ENCODE data around the gene LARGE1.

The LARGE1 gene

GRCh38 chr22:33361581-33361980 lies 558.7 kb downstream of the LARGE1 start:
- no peak for DNase-seq (ENCODE audit: low spot score)

DNA sequence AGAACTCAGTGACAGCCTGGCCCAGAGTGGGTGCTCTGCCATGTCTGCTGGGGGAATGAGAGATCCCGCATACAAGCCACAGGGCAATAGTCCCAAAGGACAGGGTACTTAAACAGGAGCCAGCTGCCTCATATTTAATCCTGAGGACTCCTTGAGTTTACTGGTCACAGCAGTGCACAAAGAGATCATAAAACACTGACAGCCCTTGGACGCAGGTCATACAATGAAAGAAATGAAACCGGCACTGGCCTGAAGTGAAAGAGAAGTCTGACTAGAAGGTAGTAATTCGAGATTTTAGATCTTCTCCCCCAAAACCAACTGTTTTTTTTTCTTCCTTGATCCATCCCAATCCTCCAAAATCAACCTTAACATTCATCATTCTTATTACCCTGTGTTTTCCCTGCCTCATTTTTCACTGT lies 562.3 kb downstream of the LARGE1 start:
- no peak for DNase-seq (ENCODE audit: low spot score)

DNA sequence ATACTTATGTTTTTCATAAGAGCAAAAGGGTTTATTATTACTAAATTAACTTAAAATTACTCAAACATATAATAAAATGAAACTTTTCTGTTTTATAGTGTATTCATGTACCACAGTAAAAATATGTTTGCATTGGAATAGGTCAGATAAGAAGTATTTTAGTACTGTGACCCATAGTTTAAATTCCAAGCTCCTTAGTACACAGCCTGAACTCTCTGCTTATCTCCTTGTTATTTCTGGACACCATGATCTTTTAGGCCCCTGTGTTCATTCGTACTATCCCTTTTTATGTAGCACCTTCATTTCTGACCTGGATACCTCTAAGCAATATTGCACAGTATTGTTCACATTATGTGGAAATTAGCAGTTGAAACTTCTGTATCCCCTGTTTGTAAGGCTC lies 565.3 kb downstream of the LARGE1 start:
- DNase-seq (ENCODE audit: low spot score), result no peak

DNA sequence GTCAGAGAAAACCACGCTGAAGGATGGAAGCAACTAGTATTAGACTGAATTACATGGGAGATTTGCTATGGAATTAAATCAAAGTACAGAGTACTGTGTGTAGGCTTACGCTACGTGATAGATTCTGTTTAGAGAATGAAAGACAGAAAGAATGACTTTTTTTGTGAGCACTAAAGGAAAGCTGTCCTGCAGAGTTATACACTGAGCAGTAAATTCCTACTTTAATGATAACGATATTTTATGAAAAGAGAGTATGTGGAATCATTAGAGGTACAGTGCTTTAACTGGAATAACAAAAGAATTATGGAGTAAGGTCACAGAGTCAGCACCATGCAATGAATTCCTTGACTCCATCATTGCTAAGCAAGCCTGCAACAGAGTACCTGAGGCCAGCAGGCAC lies 566.8 kb downstream of the LARGE1 start:
- no peak for DNase-seq (ENCODE audit: low spot score)

- no peak for DNase-seq (ENCODE audit: low spot score)
Measured at GRCh38 chr22:33352768-33353167, 567.5 kb downstream of the LARGE1 start.

GRCh38 chr22:33350961-33351360 lies 569.3 kb downstream of the LARGE1 start:
- DNase-seq (ENCODE audit: low spot score), result no peak

- DNase-seq (ENCODE audit: low spot score), result no peak
Measured at GRCh38 chr22:33350491-33350890, 569.8 kb downstream of the LARGE1 start.

GRCh38 chr22:33347002-33347401 lies 573.3 kb downstream of the LARGE1 start:
- no peak for DNase-seq (ENCODE audit: low spot score)

GRCh38 chr22:33341611-33342010 lies 578.7 kb downstream of the LARGE1 start:
- DNase-seq (ENCODE audit: low spot score), result no peak

- DNase-seq (ENCODE audit: low spot score), result no peak
Measured at GRCh38 chr22:33337524-33337923, 582.8 kb downstream of the LARGE1 start.

DNA sequence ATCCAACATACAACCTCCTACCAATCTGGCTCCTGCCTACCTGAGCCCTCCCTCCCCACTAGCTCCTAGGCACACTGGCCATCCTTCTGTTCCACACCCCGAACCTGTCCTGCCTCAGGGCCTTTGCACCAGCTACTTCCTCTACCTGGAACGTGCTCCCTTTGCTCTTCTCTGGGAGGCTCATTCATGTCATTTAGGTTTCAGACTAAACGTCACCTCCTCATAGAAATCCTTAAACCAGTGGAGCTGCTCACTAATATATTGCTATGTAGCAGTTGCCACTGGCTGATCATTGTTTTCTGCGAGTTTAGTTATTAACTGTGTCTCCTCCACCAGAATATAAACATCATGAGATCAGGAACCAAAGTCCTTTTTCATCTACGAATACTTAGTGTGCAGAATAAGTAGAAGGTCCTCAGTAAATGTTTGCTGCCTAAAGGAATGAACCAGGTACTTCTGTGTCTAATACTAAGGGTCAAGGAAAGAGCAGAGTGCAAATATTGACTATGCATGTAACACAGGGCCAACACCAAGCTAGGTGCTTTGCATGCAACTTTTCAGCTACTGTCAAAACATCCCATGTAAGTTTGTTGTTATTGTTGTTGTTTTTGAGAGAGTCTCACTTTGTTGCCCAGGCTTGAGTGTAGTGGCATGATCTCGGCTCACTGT lies 584.5 kb downstream of the LARGE1 start:
- no peak for DNase-seq (ENCODE audit: low spot score)

GRCh38 chr22:33332538-33332937 lies 587.7 kb downstream of the LARGE1 start:
- DNase-seq (ENCODE audit: low spot score), result no peak

DNA sequence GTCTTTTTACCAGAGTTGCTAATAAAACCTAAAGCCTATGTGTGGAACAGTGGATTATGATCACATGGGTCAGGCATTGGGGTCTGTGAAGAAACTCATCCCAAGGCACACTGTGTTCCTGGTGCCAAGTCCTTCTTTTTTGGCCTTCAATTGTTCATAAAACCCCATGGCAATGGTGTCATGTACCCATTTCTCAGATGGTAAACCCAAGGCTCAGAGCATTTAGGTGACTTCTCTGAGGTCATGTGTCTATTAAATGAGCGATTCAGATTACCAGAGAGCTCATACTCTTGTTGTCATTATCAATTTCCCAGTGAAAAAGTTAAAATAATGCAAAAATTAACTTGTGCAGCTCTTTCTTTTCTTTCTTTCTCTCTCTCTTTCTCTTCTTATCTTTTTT lies 589.3 kb downstream of the LARGE1 start:
- no peak for DNase-seq (ENCODE audit: low spot score)

DNA sequence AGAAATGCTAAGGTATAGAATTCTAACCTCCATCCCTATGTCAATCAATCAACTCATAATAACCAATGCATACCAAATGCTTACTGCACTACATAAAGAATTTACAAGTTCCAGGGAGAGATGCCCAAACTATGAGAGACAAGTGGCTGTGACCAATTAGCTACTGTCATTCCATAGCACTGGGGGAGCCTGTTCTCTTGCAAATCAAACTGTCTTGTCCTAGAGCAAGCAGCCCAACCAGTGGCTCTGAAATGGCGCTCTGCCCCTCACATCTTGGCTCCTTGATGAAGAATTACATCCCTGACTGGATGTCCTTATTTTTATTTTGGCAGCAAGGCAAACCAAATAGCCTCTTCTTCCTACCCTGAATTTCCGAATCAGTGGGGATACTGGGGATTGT lies 589.7 kb downstream of the LARGE1 start:
- DNase-seq (ENCODE audit: low spot score), result no peak

DNA sequence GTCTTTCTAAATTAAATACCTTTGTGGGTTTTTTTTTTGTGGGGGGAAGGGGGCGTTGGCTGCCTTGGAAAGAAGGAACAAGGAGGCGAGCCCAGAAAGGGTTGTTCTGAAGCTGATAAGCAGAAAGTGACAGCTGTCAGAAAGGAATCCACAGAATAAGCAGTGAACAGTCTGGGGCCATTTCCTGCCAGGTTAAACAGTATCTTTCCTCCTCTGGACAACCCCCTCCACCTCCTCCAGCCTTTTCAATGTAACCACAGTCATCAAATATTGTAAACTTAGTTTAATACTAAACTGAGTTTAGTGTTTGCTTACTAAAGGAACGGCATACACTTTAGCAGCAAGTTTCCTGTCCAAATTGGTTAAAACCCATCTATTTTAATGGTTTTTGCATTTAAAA lies 590.9 kb downstream of the LARGE1 start:
- no peak for DNase-seq (ENCODE audit: low spot score)

DNA sequence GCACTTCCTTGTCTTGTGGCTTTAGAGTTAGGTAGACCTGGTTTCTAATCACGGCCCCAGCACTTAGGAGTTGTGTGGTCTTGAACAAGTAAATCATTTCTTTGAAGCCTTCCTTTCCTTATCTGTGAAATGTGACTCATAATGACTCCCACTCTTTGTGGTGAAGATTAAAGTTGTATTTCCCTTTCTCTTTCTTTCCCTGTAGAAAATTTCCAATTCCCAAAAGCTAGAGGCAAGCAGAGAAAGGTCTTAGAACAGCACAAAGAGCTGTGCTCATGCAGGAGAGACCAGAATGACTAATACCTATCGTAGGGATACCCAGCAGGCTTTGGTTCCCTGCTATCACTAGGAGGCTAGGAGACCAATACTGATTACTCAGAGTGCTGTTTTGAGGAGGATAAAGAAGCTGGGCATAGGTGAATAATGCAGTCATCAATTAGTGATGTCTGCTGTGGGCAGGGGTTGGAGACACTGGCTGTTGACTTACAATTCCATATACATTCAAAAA lies 591.4 kb downstream of the LARGE1 start:
- DNase-seq (ENCODE audit: low spot score), result no peak

- no peak for DNase-seq (ENCODE audit: low spot score)
Measured at GRCh38 chr22:33327348-33327860, 592.9 kb downstream of the LARGE1 start.

GRCh38 chr22:33326540-33327295 lies 593.6 kb downstream of the LARGE1 start:
- no peak for DNase-seq (ENCODE audit: low spot score)

DNA sequence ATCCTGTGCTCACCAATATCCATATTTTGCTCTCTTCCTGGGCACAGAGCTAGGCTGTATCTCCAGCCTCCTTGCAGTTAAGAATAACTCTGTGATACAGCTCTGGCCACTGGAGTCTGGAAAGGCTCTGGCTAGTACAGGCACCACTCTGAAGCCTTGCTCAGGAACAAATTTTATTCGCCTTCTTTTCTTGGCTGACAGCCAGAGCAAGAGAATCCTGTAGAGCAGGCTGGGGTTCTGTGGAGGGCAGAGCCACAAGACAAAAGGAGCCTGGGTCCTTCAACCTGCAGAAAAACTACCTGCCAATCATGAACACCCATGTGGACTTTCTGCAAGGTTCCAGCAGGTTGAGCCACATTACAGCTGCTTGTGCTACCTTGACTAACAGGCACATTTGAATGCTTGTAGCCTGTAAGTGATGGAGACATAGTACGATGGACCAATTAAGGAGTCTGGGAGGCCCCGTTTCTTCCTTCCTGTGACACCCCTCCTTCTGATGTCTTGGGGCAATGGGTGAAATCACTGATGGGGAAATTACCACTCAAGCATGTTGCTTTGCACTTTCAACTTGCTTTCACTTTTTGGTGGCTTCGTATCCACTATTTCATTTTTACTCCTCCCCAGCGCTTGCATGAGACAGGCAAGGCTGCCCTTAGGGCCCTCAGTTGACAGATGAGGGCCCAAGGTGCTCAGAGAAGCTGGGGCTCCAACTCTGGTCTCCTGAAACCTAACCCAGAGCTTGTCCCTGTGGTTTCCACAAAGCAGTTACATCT lies 594.9 kb downstream of the LARGE1 start:
- DNase-seq (ENCODE audit: low spot score), result no peak

DNA sequence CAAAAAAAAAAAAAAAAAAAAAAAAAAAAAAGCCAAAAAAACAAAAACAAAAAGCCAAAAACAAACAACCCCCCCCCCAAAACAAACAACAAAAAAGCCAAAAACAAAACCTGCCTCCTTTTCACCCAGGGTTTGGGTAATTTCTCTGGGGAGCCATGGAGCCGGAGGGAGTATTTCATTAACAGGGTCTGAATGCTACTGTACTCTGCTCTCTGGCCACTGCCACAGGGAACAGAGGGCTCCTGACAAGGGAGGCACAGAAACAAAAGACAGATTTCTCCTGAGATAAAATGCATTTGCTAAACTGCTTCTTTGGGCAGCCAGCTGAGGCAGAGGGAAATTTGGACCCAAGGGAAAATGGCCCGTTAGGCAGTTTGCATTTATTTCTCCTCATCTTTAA lies 596.0 kb downstream of the LARGE1 start:
- DNase-seq (ENCODE audit: low spot score), result no peak

GRCh38 chr22:33321466-33321865 lies 598.8 kb downstream of the LARGE1 start:
- no peak for DNase-seq (ENCODE audit: low spot score)

DNA sequence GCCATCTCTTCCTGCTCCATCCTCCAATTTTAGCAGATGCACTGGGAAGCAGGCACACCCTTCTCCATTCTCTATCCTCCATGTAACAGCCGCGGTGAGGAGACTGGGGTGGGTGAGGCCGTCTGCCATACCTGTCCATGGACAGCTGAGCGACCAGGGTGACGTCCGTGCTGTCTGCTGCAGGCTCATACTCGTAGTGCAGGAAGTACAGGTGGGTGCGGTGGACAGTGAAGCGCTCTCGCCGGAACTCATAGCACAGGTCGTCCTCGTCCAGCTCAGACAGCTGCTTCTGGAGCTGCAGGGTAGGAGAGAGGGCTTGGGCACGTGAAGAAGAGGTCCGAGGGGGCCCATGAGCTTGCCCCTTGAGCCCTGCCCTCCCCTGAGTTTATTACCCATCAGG lies 604.3 kb downstream of the LARGE1 start:
- DNase-seq (ENCODE audit: low spot score), result no peak

GRCh38 chr22:33315117-33315516 lies 605.2 kb downstream of the LARGE1 start:
- no peak for DNase-seq (ENCODE audit: low spot score)
